Measurements from ENCODE around the gene SLC39A11.

The SLC39A11 gene

GRCh38 chr17:72802726-72803125 is 289.8 kb downstream of the SLC39A11 start:
- no peak for TF ChIP-seq CTCF (IDR thresholded peaks at IDR 0.05; ENCODE audit: control extremely low read depth, extremely low read depth, low read depth, missing control alignments)
- POLR2A ChIA-PET, result no interaction called here
- CTCF ChIA-PET, result no interaction called here
- no peak for DNase-seq (ENCODE audit: extremely low spot score)

- TF ChIP-seq CTCF (IDR thresholded peaks at IDR 0.05; ENCODE audit: control extremely low read depth, extremely low read depth, low read depth, missing control alignments), result no peak
- no peak for DNase-seq (ENCODE audit: extremely low spot score)
- CTCF ChIA-PET, result interaction anchor here (0.8 kb wide), 1 partner anchor 12 kb away, joined by 3 read pairs; no protein-coding TSS in a partner anchor
- POLR2A ChIA-PET, result no interaction called here
These were observed 295.3 kb downstream of the SLC39A11 start for GRCh38 chr17:72797142-72797541.

- TF ChIP-seq CTCF (IDR thresholded peaks at IDR 0.05; ENCODE audit: control extremely low read depth, extremely low read depth, low read depth, missing control alignments), result no peak
- no peak for DNase-seq (ENCODE audit: extremely low spot score)
- CTCF ChIA-PET, result no interaction called here
- POLR2A ChIA-PET, result no interaction called here
These were observed 296.5 kb downstream of the SLC39A11 start for GRCh38 chr17:72795941-72796340.

GRCh38 chr17:72794152-72794551 is 298.3 kb downstream of the SLC39A11 start:
- TF ChIP-seq CTCF (IDR thresholded peaks at IDR 0.05; ENCODE audit: control extremely low read depth, extremely low read depth, low read depth, missing control alignments), result no peak
- CTCF ChIA-PET, result no interaction called here
- POLR2A ChIA-PET, result no interaction called here
- DNase-seq (ENCODE audit: extremely low spot score), result no peak

- DNase-seq (ENCODE audit: extremely low spot score), result no peak
- TF ChIP-seq CTCF (IDR thresholded peaks at IDR 0.05; ENCODE audit: control extremely low read depth, extremely low read depth, low read depth, missing control alignments), result no peak
- ChIA-PET CTCF (no interaction called here), POLR2A (no interaction called here)
These were observed 299.7 kb downstream of the SLC39A11 start for GRCh38 chr17:72792771-72793170.

- ChIA-PET CTCF (no interaction called here), POLR2A (no interaction called here)
- no peak for DNase-seq (ENCODE audit: extremely low spot score)
- TF ChIP-seq CTCF (IDR thresholded peaks at IDR 0.05; ENCODE audit: control extremely low read depth, extremely low read depth, low read depth, missing control alignments), result no peak
These were observed 302.3 kb downstream of the SLC39A11 start for GRCh38 chr17:72790190-72790589.

- POLR2A ChIA-PET, result no interaction called here
- CTCF ChIA-PET, result no interaction called here
These were observed 302.8 kb downstream of the SLC39A11 start for GRCh38 chr17:72789711-72790110.

More at GRCh38 chr17:72789711-72790110, 302.8 kb downstream of the SLC39A11 start:
- no peak for TF ChIP-seq CTCF (IDR thresholded peaks at IDR 0.05; ENCODE audit: control extremely low read depth, extremely low read depth, low read depth, missing control alignments)
- DNase-seq (ENCODE audit: extremely low spot score), result no peak

All from GM10248 (cell line).